ENCODE results near the gene TWIST2. TPM values are rescaled to one million over a fixed set of nuclear protein-coding genes. Genes with fewer than 3 reads are reported as not detected.

TWIST2 gene
- total RNA-seq, 1 donor from 2014 or later, result 2.7 TPM

- Histone ChIP-seq H3K4me1 (peaks cover 16% of the 10 kb centered on the region), H3K36me3 (no peaks in the 10 kb centered on the region), H3K4me3 (no peak overlapping the region), H3K27ac (replicated peaks) (no peak overlapping the region), H3K9me3 (replicated peaks) (no peaks in the 10 kb centered on the region), H3K27me3 (ENCODE audit: low read depth) (peaks cover 44% of the 10 kb centered on the region)
- intact Hi-C loops (cut with micrococcal nuclease), result no loop called here
- TF ChIP-seq CTCF (IDR thresholded peaks at IDR 0.05; ENCODE audit: borderline replicate concordance), result no peak
- no peak for DNase-seq
Measured at GRCh38 chr2:238900511-238900910, 52.6 kb downstream of the TWIST2 start.

- Histone ChIP-seq H3K36me3 (no peaks in the 10 kb centered on the region), H3K4me1 (peaks cover 6% of the 10 kb centered on the region), H3K4me3 (no peak overlapping the region), H3K27ac (replicated peaks) (no peak overlapping the region), H3K9me3 (replicated peaks) (no peaks in the 10 kb centered on the region), H3K27me3 (ENCODE audit: low read depth) (peaks cover 37% of the 10 kb centered on the region)
- DNase-seq, result no peak
- intact Hi-C loops (cut with micrococcal nuclease), result no loop called here
- TF ChIP-seq CTCF (IDR thresholded peaks at IDR 0.05; ENCODE audit: borderline replicate concordance), result no peak
Measured at GRCh38 chr2:238901461-238902057, 53.7 kb downstream of the TWIST2 start.

GRCh38 chr2:238902285-238902684 lies 54.4 kb downstream of the TWIST2 start:
- H3K4me3 ChIP-seq, result no peak overlapping the region
- no peaks in the 10 kb centered on the region for H3K9me3 ChIP-seq (replicated peaks)
- H3K36me3 ChIP-seq, result no peaks in the 10 kb centered on the region
- intact Hi-C loops (cut with micrococcal nuclease), result no loop called here
- DNase-seq, result no peak
- peaks cover 32% of the 10 kb centered on the region for H3K27me3 ChIP-seq (ENCODE audit: low read depth)
- TF ChIP-seq CTCF (IDR thresholded peaks at IDR 0.05; ENCODE audit: borderline replicate concordance), result no peak
- no peak overlapping the region for H3K27ac ChIP-seq (replicated peaks)
- H3K4me1 ChIP-seq, result peaks cover 6% of the 10 kb centered on the region

- H3K27me3 ChIP-seq (ENCODE audit: low read depth), result peaks cover 27% of the 10 kb centered on the region
- H3K36me3 ChIP-seq, result no peaks in the 10 kb centered on the region
- no peak for DNase-seq
- H3K9me3 ChIP-seq (replicated peaks), result no peaks in the 10 kb centered on the region
- H3K4me1 ChIP-seq, result no peaks in the 10 kb centered on the region
- no peak overlapping the region for H3K4me3 ChIP-seq
- intact Hi-C loops (cut with micrococcal nuclease), result no loop called here
- TF ChIP-seq CTCF (IDR thresholded peaks at IDR 0.05; ENCODE audit: borderline replicate concordance), result no peak
- no peak overlapping the region for H3K27ac ChIP-seq (replicated peaks)
Measured at GRCh38 chr2:238903141-238903540, 55.3 kb downstream of the TWIST2 start.

GRCh38 chr2:238904177-238904576 lies 56.3 kb downstream of the TWIST2 start:
- no peak overlapping the region for H3K4me3 ChIP-seq
- H3K27ac ChIP-seq (replicated peaks), result no peak overlapping the region
- H3K9me3 ChIP-seq (replicated peaks), result no peaks in the 10 kb centered on the region
- peaks cover 1% of the 10 kb centered on the region for H3K4me1 ChIP-seq
- peaks cover 27% of the 10 kb centered on the region for H3K27me3 ChIP-seq (ENCODE audit: low read depth)
- intact Hi-C loops (cut with micrococcal nuclease), result no loop called here
- DNase-seq, result no peak
- TF ChIP-seq CTCF (IDR thresholded peaks at IDR 0.05; ENCODE audit: borderline replicate concordance), result no peak
- H3K36me3 ChIP-seq, result no peaks in the 10 kb centered on the region
